Stimulated activated CD8-positive, alpha-beta memory T cell treated with anti-CD3 and anti-CD28 coated beads, Interleukin-4, amount 100 ng/mL, for 1 hour (primary cell): ENCODE results near the gene ATL2.
A peak's percentile ranks its signal among the peaks of the same experiment; 100 is the strongest.
"Not testable (repeated sequence)": the region's sequence is repeated elsewhere in the genome, so short reads cannot be mapped to it uniquely, and the experiment has no call there.

Source experiments
- DNase-seq, 2 donors: peaks; one replicate each; pipeline ENCODE4 v3.0.0-alpha.2; 2020; ENCODE audit warnings: low read depth in 2 of 2, low spot score in 1 of 2

ATL2 gene

GRCh38 chr2:38390947-38391346 is 13.9 kb upstream of the ATL2 start:
- DNase-seq = no peak

- DNase-seq = no peak
Measured at GRCh38 chr2:38387887-38388286, 10.8 kb upstream of the ATL2 start.

GRCh38 chr2:38386821-38387220 is 9.7 kb upstream of the ATL2 start:
- no peak for DNase-seq

- no peak for DNase-seq
Measured at GRCh38 chr2:38386377-38386776, 9.3 kb upstream of the ATL2 start.

- DNase-seq = no peak
Measured at GRCh38 chr2:38384338-38384737, 7.3 kb upstream of the ATL2 start.

- DNase-seq = not testable (repeated sequence)
Measured at GRCh38 chr2:38383741-38384140, 6.7 kb upstream of the ATL2 start.

- no peak for DNase-seq
Measured at GRCh38 chr2:38381381-38382143, 4.5 kb upstream of the ATL2 start.

GRCh38 chr2:38380397-38381130 is 3.5 kb upstream of the ATL2 start:
- no peak for DNase-seq

GRCh38 chr2:38376346-38377049 is 575 bp downstream of the ATL2 start:
- peak; percentile 22 for DNase-seq

- no peak for DNase-seq
Measured at GRCh38 chr2:38375696-38376345, 1.3 kb downstream of the ATL2 start.

GRCh38 chr2:38374984-38375383 is 2.1 kb downstream of the ATL2 start:
- DNase-seq = no peak

- no peak for DNase-seq
Measured at GRCh38 chr2:38371235-38371634, 5.8 kb downstream of the ATL2 start.

GRCh38 chr2:38370664-38371063 is 6.4 kb downstream of the ATL2 start:
- DNase-seq = no peak

- no peak for DNase-seq
Measured at GRCh38 chr2:38362232-38362631, 14.8 kb downstream of the ATL2 start.

GRCh38 chr2:38360177-38360576 is 16.9 kb downstream of the ATL2 start:
- DNase-seq = no peak

GRCh38 chr2:38353402-38353801 is 23.7 kb downstream of the ATL2 start:
- no peak for DNase-seq

- DNase-seq = no peak
Measured at GRCh38 chr2:38352336-38352735, 24.7 kb downstream of the ATL2 start.

GRCh38 chr2:38345323-38346038 is 31.6 kb downstream of the ATL2 start:
- DNase-seq = no peak

- no peak for DNase-seq
Measured at GRCh38 chr2:38344813-38345212, 32.3 kb downstream of the ATL2 start.

- no peak for DNase-seq
Measured at GRCh38 chr2:38343212-38343611, 33.9 kb downstream of the ATL2 start.

GRCh38 chr2:38336621-38337020 is 40.5 kb downstream of the ATL2 start:
- no peak for DNase-seq
